ENCODE results near the gene AFAP1L2.
"Not testable (repeated sequence)": the region's sequence is repeated elsewhere in the genome, so short reads cannot be mapped to it uniquely, and the experiment has no call there.

DNA sequence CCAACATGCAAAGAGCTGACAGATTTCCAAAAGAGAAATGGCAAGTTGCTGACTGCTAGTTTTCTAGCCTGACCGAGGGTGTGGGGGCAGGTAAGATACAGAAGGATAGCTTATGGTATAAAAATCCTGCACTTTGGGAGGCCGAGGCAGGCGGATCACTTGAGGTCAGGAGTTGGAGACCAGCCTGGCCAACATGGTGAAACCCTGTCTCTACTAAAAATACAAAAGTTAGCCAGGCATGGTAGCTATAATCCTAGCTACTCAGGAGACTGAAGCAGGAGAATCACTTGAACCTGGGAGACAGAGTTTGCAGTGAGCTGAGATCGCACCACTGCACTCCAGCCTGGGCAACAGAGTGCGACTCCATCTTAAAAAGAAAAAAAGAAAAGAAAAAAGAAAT, 70.9 kb downstream of the AFAP1L2 start:
- TF ChIP-seq CTCF (conservative IDR thresholded peaks at IDR 0.05; ENCODE audit: low read length); EZH2phosphoT487 (IDR thresholded peaks at IDR 0.05; ENCODE audit: borderline replicate concordance, low read depth, low read length): not testable (repeated sequence)
